OCI-LY1 (cell line): ENCODE results near the gene MAD1L1.
"Not testable (repeated sequence)": the region's sequence is repeated elsewhere in the genome, so short reads cannot be mapped to it uniquely, and the experiment has no call there.

Source experiments
- EZH2 ChIP-seq: fragments of 200-600 bp; sonication (generic), shearing (Covaris generic); IDR thresholded peaks from 2 replicates; pipeline ENCODE4 v1.8.0; 2017; ENCODE audit warnings: borderline replicate concordance, mixed run types, mild to moderate bottlenecking, antibody characterized with exemption, low read length, moderate library complexity, mixed read lengths
- TF ChIP-seq, protein P1 (sequence below): fragments of 200-600 bp; sonication (generic), shearing (Covaris generic); IDR thresholded peaks from 2 replicates; pipeline ENCODE4 v1.5.1; 2017; ENCODE audit warnings: mild to moderate bottlenecking, antibody characterized with exemption, low read length, moderate library complexity, mixed read lengths

DNA sequence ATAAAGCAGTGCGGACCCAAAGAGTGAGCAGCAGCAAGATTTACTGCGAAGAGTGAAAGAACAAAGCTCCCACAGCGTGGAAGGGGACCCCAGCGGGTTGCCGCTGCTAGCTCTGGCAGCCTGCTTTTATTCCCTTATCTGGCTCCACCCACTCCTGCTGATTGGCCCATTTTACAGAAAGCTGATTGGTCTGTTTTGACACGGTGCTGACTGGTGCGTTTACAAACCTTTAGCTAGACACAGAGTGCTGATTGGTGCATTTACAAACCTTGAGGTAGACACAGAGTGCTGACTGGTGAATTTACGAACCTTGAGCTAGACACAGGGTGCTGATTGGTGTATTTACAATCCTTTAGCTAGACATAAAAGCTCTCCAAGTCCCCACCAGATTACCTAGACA lies 256.2 kb downstream of the MAD1L1 start:
- TF ChIP-seq, protein P1, sequence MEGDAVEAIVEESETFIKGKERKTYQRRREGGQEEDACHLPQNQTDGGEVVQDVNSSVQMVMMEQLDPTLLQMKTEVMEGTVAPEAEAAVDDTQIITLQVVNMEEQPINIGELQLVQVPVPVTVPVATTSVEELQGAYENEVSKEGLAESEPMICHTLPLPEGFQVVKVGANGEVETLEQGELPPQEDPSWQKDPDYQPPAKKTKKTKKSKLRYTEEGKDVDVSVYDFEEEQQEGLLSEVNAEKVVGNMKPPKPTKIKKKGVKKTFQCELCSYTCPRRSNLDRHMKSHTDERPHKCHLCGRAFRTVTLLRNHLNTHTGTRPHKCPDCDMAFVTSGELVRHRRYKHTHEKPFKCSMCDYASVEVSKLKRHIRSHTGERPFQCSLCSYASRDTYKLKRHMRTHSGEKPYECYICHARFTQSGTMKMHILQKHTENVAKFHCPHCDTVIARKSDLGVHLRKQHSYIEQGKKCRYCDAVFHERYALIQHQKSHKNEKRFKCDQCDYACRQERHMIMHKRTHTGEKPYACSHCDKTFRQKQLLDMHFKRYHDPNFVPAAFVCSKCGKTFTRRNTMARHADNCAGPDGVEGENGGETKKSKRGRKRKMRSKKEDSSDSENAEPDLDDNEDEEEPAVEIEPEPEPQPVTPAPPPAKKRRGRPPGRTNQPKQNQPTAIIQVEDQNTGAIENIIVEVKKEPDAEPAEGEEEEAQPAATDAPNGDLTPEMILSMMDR, result not testable (repeated sequence)
- not testable (repeated sequence) for TF ChIP-seq EZH2
